Testis (tissue), 3 donors: ENCODE measurements around the gene NCOA4. TPM values are rescaled to one million over a fixed set of nuclear protein-coding genes. Genes with fewer than 3 reads are reported as not detected.
"Not testable (repeated sequence)": the region's sequence is repeated elsewhere in the genome, so short reads cannot be mapped to it uniquely, and the experiment has no call there.

Source experiments
- DNase-seq: peaks from one replicate; pipeline ENCODE4 v3.0.0-alpha.2; 2019
- H3K27ac ChIP-seq, 2 donors: fragments of 200-600 bp; sonication (generic); one replicate each; pipeline ENCODE4 v1.5.1; 2019
- H3K27me3 ChIP-seq: fragments of 200-600 bp; sonication (generic); one replicate; pipeline ENCODE4 v1.5.1; 2019
- H3K36me3 ChIP-seq: fragments of 200-600 bp; sonication (generic); one replicate; pipeline ENCODE4 v1.5.1; 2017; ENCODE audit warnings: low read depth; ENCODE audit errors: missing control alignments
- H3K4me1 ChIP-seq: fragments of 200-600 bp; sonication (generic); one replicate; pipeline ENCODE4 v1.5.1; 2019
- H3K4me3 ChIP-seq, 2 donors: fragments of 200-600 bp; sonication (generic); one replicate each; pipeline ENCODE4 v1.5.1; 2017 to 2019
- H3K9me3 ChIP-seq: fragments of 200-600 bp; sonication (generic); one replicate; pipeline ENCODE4 v1.5.1; 2017
- POLR2A ChIP-seq: fragments of 450-650 bp; IDR thresholded peaks from one replicate; pipeline ENCODE4 v1.6.1; 2017; ENCODE audit warnings: antibody characterized with exemption, mild to moderate bottlenecking, moderate library complexity
- WGBS, 2 donors: methylation state at CpG; one replicate each; pipeline ENCODE4 v1.1.5; 2018; 5-methylcytosine and 5-hydroxymethylcytosine counted together
- intact Hi-C: fragments of 100-400 bp; cut with DNase I; formaldehyde crosslinking; loops from one replicate; pipeline ENCODE4 v1.15.1; 2023; ENCODE audit warnings: low total_unique reads
- polyA plus RNA-seq: library from polyadenylated mRNA; stranded (reverse); fragments of 350-450 nt; fragmentation: Illumina TruSeq; extraction: RNeasy Lipid Tissue Mini Kit (QIAGEN cat#74804); gene quantifications from one replicate; pipeline ENCODE4 v1.2.3, GENCODE V29; 2014; ENCODE audit warnings: low read depth, low replicate concordance; ENCODE audit not compliant: insufficient read depth
- total RNA-seq, 2 donors: library from RNA; depleted of rRNA; stranded (reverse); fragments of >200 nt; gene quantifications; one replicate each; pipeline ENCODE4 v1.2.3, GENCODE V29; 2016
- TF ChIP-seq, protein P1 (sequence below), 3 experiments: fragments of 450-650 bp in 2 of 3; fragments of 200-600 bp in 1 of 3; sonication (generic) in 1 of 3; IDR thresholded peaks; one replicate each; pipeline ENCODE4 v1.5.1; 2016 to 2019; ENCODE audit warnings: antibody characterized with exemption in 3 of 3, mild to moderate bottlenecking in 2 of 3, moderate library complexity in 1 of 3

NCOA4 gene
- total and polyA plus RNA-seq, 3 donors from 2014 or later: 64.4 to 90.8 (median 76.0) TPM

DNA sequence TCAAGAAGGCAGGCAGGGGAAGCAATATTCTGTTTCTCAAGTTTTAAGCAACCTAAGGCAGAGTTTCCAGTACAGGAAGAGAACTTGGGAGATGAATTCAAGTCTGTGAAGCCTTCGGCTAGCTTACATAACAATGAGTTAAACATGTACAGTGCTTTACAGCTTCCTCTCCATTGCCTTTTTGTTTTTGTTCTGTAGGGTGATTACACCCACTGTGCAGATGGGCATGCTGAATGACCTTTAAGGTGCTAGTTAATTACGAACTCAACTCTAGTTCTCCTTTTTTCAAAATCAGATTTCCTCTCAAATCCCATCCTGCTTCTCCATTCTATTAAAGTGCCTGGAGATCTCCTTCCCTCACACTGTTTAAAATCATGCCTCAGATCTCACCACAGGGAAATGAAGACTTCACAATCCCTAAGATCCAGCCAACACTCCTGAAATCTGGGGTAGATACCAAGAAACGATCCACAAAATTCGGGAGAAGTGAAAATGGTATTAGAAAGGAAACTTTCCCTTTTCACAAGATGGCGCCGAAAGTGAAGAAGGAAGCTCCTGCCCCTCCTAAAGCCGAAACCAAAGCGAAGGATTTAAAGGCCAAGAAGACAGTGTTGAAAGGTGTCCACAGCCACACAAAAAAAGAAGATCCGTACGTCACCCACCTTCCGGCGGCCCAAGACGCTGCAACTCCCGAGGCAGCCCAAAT is 32.5 kb upstream of the NCOA4 start:
- no peak overlapping the region for H3K27ac ChIP-seq
- intact Hi-C loops: no loop called here
- H3K36me3 ChIP-seq: no peaks in the 10 kb centered on the region
- WGBS, 2 donors: 75% methylated on average over 14 of the region's 14 CpGs
- DNase-seq: no peak
- no peaks in the 10 kb centered on the region for H3K9me3 ChIP-seq
- no peak for TF ChIP-seq POLR2A
- TF ChIP-seq, protein P1, sequence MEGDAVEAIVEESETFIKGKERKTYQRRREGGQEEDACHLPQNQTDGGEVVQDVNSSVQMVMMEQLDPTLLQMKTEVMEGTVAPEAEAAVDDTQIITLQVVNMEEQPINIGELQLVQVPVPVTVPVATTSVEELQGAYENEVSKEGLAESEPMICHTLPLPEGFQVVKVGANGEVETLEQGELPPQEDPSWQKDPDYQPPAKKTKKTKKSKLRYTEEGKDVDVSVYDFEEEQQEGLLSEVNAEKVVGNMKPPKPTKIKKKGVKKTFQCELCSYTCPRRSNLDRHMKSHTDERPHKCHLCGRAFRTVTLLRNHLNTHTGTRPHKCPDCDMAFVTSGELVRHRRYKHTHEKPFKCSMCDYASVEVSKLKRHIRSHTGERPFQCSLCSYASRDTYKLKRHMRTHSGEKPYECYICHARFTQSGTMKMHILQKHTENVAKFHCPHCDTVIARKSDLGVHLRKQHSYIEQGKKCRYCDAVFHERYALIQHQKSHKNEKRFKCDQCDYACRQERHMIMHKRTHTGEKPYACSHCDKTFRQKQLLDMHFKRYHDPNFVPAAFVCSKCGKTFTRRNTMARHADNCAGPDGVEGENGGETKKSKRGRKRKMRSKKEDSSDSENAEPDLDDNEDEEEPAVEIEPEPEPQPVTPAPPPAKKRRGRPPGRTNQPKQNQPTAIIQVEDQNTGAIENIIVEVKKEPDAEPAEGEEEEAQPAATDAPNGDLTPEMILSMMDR (IDR thresholded peaks at IDR 0.05): no peak
- H3K4me3 ChIP-seq: no peak overlapping the region
- H3K27me3 ChIP-seq: no peaks in the 10 kb centered on the region
- H3K4me1 ChIP-seq: no peaks in the 10 kb centered on the region

DNA sequence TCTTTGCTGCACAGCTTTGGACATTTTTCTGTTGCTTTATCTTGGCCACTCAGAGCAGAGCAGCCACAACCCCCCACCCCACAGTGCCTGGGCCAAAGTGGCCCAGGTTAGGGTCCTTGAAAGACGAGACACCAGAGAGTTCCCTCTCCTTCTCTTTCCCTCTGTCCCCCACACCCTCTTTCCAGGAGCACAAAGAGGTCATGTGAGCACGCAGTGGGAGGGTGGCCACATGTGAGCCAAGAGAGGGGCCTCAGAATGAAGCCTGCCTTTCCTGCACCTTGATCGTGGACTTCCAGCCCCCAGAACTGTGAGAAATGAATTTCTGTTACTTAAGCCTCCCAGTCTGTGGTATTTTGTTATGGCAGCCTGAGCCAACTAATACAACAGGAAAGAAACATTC is 30.3 kb upstream of the NCOA4 start:
- no peak for TF ChIP-seq POLR2A
- TF ChIP-seq, protein P1 (IDR thresholded peaks at IDR 0.05): no peak
- H3K9me3 ChIP-seq: no peaks in the 10 kb centered on the region
- 70 to 77% methylated on average over 3 of the region's 3 CpGs for WGBS, 2 donors
- no peak overlapping the region for H3K27ac ChIP-seq
- DNase-seq: no peak
- no peaks in the 10 kb centered on the region for H3K36me3 ChIP-seq
- no peaks in the 10 kb centered on the region for H3K4me1 ChIP-seq
- intact Hi-C loops: no loop called here
- H3K27me3 ChIP-seq: no peaks in the 10 kb centered on the region
- H3K4me3 ChIP-seq: no peak overlapping the region

DNA sequence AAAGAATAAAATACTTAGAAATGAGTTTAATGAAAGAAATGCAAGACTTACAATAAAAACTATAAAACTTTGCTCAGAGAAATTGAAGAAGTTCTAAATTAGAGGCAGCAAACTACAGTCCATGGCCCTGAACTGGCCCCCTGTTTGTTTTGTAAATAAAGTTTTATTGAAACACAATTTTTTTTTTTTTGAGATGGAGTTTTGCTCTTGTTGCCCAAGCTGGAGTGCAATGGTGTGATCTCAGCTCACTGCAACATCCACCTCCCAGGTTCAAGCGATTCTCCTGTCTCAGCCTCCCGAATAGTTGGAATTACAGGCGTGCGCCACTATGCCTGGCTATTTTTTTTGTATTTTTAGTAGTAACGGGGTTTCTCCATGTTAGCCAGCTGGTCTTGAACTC is 27.5 kb upstream of the NCOA4 start:
- H3K36me3 ChIP-seq, H3K27ac ChIP-seq, H3K27me3 ChIP-seq, intact Hi-C loops, H3K9me3 ChIP-seq, DNase-seq, H3K4me3 ChIP-seq, H3K4me1 ChIP-seq: not testable (repeated sequence)
- 96% methylated on average over 5 of the region's 5 CpGs for WGBS, 2 donors

DNA sequence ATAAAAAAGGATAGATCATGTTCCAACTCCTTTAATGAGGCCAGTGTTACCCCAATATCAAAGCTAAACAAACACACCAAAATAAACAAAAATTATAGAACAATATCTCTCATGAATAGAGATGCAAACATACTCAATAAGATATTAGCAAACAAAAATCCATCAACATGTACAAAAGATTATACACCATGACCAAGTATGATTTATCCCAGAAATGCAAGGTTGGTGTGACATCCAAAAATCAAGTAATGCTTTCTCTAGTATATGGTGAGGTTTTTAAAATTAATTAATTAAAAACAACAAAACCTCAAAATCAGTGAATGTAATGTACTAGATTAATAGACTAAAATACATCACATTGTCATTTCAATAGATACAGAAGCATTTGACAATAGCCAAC is 26.6 kb upstream of the NCOA4 start:
- H3K27ac ChIP-seq: no peak overlapping the region
- H3K9me3 ChIP-seq: no peaks in the 10 kb centered on the region
- intact Hi-C loops: no loop called here
- H3K4me1 ChIP-seq: no peaks in the 10 kb centered on the region
- H3K27me3 ChIP-seq: no peaks in the 10 kb centered on the region
- no peaks in the 10 kb centered on the region for H3K36me3 ChIP-seq
- H3K4me3 ChIP-seq: no peak overlapping the region
- TF ChIP-seq, protein P1 (IDR thresholded peaks at IDR 0.05): no peak
- no peak for TF ChIP-seq POLR2A
- no peak for DNase-seq

DNA sequence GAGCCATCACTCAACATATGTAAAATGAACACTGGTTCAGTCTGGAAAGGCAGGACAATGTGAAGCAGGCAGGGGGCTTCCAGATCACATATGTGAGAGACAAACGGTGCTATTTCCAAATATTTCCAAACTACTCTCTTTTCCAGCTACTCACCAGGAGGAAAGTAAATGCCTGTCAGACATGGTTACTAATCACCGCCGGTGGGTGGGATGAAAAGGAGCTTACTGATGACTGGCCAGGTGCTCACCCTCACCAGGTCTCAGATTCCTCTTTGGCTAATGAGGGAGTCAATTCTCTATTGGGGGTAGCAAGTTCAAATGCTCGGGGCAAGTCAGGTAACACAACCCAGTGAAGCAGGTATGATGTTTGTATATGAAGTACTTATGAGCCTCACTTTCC is 25.3 kb upstream of the NCOA4 start:
- no peak overlapping the region for H3K4me3 ChIP-seq
- H3K27me3 ChIP-seq: no peaks in the 10 kb centered on the region
- no peak for DNase-seq
- no peak overlapping the region for H3K27ac ChIP-seq
- WGBS, 2 donors: 89% methylated on average over 4 of the region's 4 CpGs
- no peaks in the 10 kb centered on the region for H3K36me3 ChIP-seq
- no peak for TF ChIP-seq POLR2A
- TF ChIP-seq, protein P1 (IDR thresholded peaks at IDR 0.05): no peak
- no peaks in the 10 kb centered on the region for H3K9me3 ChIP-seq
- H3K4me1 ChIP-seq: no peaks in the 10 kb centered on the region
- intact Hi-C loops: no loop called here
